ENCODE measurements around the gene GSTO2. TPM values are rescaled to one million over a fixed set of nuclear protein-coding genes. Genes with fewer than 3 reads are reported as not detected.
A peak's percentile ranks its signal among the peaks of the same experiment; 100 is the strongest.

The GSTO2 gene
- total and polyA plus RNA-seq, 2 of the 4 experiments (the other 2 are of a cell fraction): 1.4 to 2.3 TPM

DNA sequence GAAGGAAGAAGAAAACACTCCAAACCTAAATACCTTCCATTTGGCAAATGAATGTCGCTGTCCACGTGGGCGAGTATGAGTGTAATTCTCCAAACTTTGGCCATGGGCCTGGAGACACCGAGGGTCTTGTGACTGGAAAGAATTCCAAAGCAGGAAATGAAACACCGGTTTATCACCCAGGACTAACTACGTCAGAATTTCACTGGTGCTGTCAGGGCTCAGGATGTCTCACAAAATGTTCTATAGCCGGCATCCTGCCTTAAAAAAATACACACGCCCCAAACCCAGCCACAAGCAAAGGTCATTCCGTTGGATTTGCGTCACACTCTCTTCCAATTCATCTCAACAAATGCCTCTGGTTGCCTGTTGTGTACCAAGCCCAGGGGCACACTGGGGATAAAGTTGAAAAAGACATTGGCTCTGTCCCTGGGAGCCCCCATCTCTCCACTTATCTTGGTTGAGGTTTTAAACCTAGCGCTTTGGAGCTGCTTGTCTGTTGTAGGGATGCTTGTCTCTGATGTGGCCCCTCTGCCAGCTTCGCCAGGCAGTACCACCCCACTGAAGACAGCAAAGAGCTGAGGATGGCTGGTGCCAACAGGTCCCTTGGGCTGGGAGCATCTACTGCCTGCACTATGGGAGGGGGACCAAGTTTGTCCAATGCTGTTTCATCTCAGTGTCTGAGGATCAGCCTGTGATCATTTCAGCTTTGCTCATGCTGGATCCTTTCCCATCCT lies 31.2 kb downstream of the GSTO2 start (continued):
- TF ChIP-seq RFX5 (IDR thresholded peaks at IDR 0.05; ENCODE audit: low read depth, low read length) (no peak), POLR2A (IDR thresholded peaks at IDR 0.05; ENCODE audit: low read depth, low read length) (peak; percentile 83), RAD21 (IDR thresholded peaks at IDR 0.05; ENCODE audit: low read length) (no peak)

DNA sequence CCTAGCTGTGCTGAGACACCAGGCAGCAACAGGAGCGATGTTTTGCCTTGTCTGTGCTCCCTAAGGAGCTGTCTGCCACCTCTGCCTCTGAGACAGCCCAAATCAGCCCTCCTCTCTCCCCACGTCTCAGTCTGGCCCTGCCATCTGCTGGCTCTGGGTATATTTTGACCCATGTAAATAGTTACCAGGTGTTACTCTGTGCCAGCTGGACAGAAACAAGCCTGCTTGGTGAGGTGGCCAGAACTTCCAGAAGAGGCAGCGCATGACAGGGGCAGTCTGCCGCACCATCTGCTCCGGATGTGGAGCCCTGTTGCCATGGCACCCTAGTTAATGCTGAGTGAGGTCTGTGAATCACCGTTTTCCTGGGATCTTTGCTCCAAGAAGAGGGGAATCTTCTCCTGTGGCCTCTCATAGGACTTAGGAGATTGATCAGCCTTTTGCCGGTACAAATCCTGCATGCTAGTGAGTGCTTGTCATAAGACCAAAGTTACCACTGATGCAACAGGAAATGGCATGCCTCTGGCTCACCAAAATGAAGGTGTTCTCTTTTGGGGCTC lies 31.8 kb downstream of the GSTO2 start:
- peak overlapping the region; percentile 98 for H2BK5ac ChIP-seq (ENCODE audit: low read depth, low read length, poor library complexity, severe bottlenecking)
- H3K4me1 ChIP-seq (ENCODE audit: control insufficient read depth, insufficient read depth, low read length): peaks cover 31% of the 10 kb centered on the region
- ATAC-seq (ENCODE audit: low read depth) (peak; percentile 57), DNase-seq (peak; percentile 99)
- 0 out of 2 replicates have a peak, but pooled peaks cover 25% of the 10 kb centered on the region for H3K9me1 ChIP-seq (ENCODE audit: insufficient read depth, low read length)
- H4K20me1 ChIP-seq (ENCODE audit: insufficient read depth, low read length): peaks cover 9% of the 10 kb centered on the region
- peak overlapping the region; percentile 97 for H3K4ac ChIP-seq (ENCODE audit: low read depth, low read length)
- peak overlapping the region; percentile 94 for H2AK9ac ChIP-seq (replicated peaks; ENCODE audit: low read depth, low read length, poor library complexity)
- dilution Hi-C loops (cut with HindIII; ENCODE audit: low sequenced_read_pairs, unreplicated experiment) (no loop called here), intact Hi-C loops (cut with micrococcal nuclease) (loop anchor here (2.0 kb wide), 1 partner anchor 28 kb away; no protein-coding TSS in a partner anchor), in situ Hi-C loops (cut with MboI; ENCODE audit: low sequenced_read_pairs) (no loop called here)
- WGBS, 2 experiments (ENCODE audit: extremely low coverage in 2 of 2, insufficient read length in 1 of 2): 0% methylated on average over 3 of the region's 7 CpGs; no CpG with 5 or more reads in 1 of the 2 experiments
- peak overlapping the region; percentile 97 for H2BK15ac ChIP-seq (ENCODE audit: low read depth, low read length)
- H2AFZ ChIP-seq (replicated peaks; ENCODE audit: low read length, poor library complexity): peak overlapping the region; percentile 85
- peak overlapping the region; percentile 89 for H3K27ac ChIP-seq (ENCODE audit: insufficient read depth, low read length)
- H4K5ac ChIP-seq (ENCODE audit: low read depth, low read length): peak overlapping the region; percentile 70
- H3K9ac ChIP-seq (ENCODE audit: low read depth, low read length): peak overlapping the region; percentile 51
- H3K4me2 ChIP-seq (ENCODE audit: low read depth, low read length): peak overlapping the region; percentile 50
- H4K8ac ChIP-seq (ENCODE audit: low read depth in 2 of 2, low read length in 2 of 2): peak overlapping the region; percentile 80 to 95
- H2AK5ac ChIP-seq (ENCODE audit: low read depth, low read length): peak overlapping the region; percentile 99
- POLR2A ChIA-PET (ENCODE audit: unreplicated experiment): no interaction called here
- H4K91ac ChIP-seq (ENCODE audit: insufficient read depth, low read depth, low read length): peak overlapping the region; percentile 96
- CTCF ChIA-PET: interaction anchor here (0.9 to 3.0 kb wide), 3 partner anchors 10 to 45 kb away, joined by 3 to 14 read pairs (median 6); no protein-coding TSS in a partner anchor
- BruUV-seq (replicated peaks): no TSS peak
- peak overlapping the region; percentile 87 for H3K23ac ChIP-seq (ENCODE audit: low read depth, low read length)
- H3K9me3 ChIP-seq (ENCODE audit: control insufficient read depth, insufficient read depth, low read length): no peaks in the 10 kb centered on the region
- H3K79me1 ChIP-seq (ENCODE audit: low read depth in 1 of 2, low read length in 2 of 2): peaks cover 3 to 28% of the 10 kb centered on the region in 2 experiments; a peak in 2 of 4 replicates
- H3K27me3 ChIP-seq (ENCODE audit: control insufficient read depth, insufficient read depth, low read length): no peaks in the 10 kb centered on the region
- H2BK120ac ChIP-seq (ENCODE audit: low read depth, low read length): peak overlapping the region; percentile 90
- H2BK20ac ChIP-seq (ENCODE audit: low read depth, low read length): peak overlapping the region; percentile 85
- peak overlapping the region; percentile 88 for H3K14ac ChIP-seq (replicated peaks; ENCODE audit: low read depth, low read length)
- no peak overlapping the region; the same call in 1 of the 2 replicates for H3K4me3 ChIP-seq (ENCODE audit: insufficient read depth, low read depth, low read length)
- peak overlapping the region; percentile 75 for H3K18ac ChIP-seq (ENCODE audit: low read depth, low read length)
- peak overlapping the region; percentile 79 for H3K56ac ChIP-seq (ENCODE audit: extremely low read depth, insufficient read depth, low read length)
- no peaks in the 10 kb centered on the region for H3K36me3 ChIP-seq (ENCODE audit: control insufficient read depth, insufficient read depth, low read length)
- TF ChIP-seq RFX5 (IDR thresholded peaks at IDR 0.05; ENCODE audit: low read depth, low read length) (no peak), RCOR1 (IDR thresholded peaks at IDR 0.05; ENCODE audit: insufficient replicate concordance, low read length) (peak; percentile 97), CHD1 (IDR thresholded peaks at IDR 0.05; ENCODE audit: low read depth, low read length) (no peak; the same call in 1 of the 2 replicates), FOS (IDR thresholded peaks at IDR 0.05; ENCODE audit: low read depth, low read length) (peak; percentile 87), CEBPB (IDR thresholded peaks at IDR 0.05; ENCODE audit: low read depth, low read length) (peak; percentile 94), POLR2A (IDR thresholded peaks at IDR 0.05; ENCODE audit: low read depth, low read length) (peak; percentile 75), BHLHE40 (IDR thresholded peaks at IDR 0.05; ENCODE audit: low read depth, low read length) (peak; percentile 52; the same call in 1 of the 2 replicates), USF2 (IDR thresholded peaks at IDR 0.05; ENCODE audit: low read depth, low read length) (no peak), ELK1 (IDR thresholded peaks at IDR 0.05; ENCODE audit: borderline replicate concordance, low read depth, low read length) (no peak), SMC3 (IDR thresholded peaks at IDR 0.05; ENCODE audit: low read depth, low read length) (peak; percentile 40; the same call in 1 of the 2 replicates), MAZ (IDR thresholded peaks at IDR 0.05; ENCODE audit: borderline replicate concordance, low read depth, low read length) (peak; percentile 35), NFE2L2 (IDR thresholded peaks at IDR 0.05; ENCODE audit: low read depth, low read length) (peak; percentile 84), MAFK (IDR thresholded peaks at IDR 0.05; ENCODE audit: low read depth, low read length) (peak; percentile 87)

Data from IMR-90 (cell line).